PC-3 (cell line): ENCODE data around the gene TNC. TPM values are rescaled to one million over a fixed set of nuclear protein-coding genes. Genes with fewer than 3 reads are reported as not detected.

Experiments used
- ATAC-seq: fragments of 200-7000 bp; cut with Tn5 transposase; 2 replicates; pipeline ENCODE4 v1.9.1; 2020; ENCODE audit warnings: mild to moderate bottlenecking, moderate library complexity
- BruUV-seq: library from RNA; stranded (reverse); fragments of 400-500 nt; replicated peaks from 2 replicates; lab custom pipeline; 2021; lab: Mats Ljungman, UMichigan
- CTCF ChIA-PET: fragments of 300-600 bp; sonication (Branson Sonifier 250); formaldehyde crosslinking; loops from one replicate; lab custom pipeline; 2022; ENCODE audit warnings: antibody characterized with exemption; lab: Charles Lee
- POLR2A ChIA-PET: fragments of 300-600 bp; sonication (Branson Sonifier 250); formaldehyde crosslinking; loops from one replicate; lab custom pipeline; 2022; ENCODE audit warnings: antibody characterized with exemption; ENCODE audit not compliant: unreplicated experiment; lab: Charles Lee
- DNase-seq: peaks from one replicate; pipeline ENCODE4 v3.0.0-alpha.2; 2015
- H2AFZ ChIP-seq: fragments of 300-600 bp; sonication (generic); 2 replicates; pipeline ENCODE4 v1.6.0; 2016; ENCODE audit warnings: antibody characterized with exemption, low read length
- H3F3A ChIP-seq: fragments of 300-600 bp; sonication (generic); one replicate; pipeline ENCODE4 v1.6.0; 2017; ENCODE audit warnings: antibody characterized with exemption, low read length, control low read depth, mild to moderate bottlenecking; ENCODE audit not compliant: unreplicated experiment
- H3K27ac ChIP-seq: fragments of 300-600 bp; sonication (generic); 2 replicates; pipeline ENCODE4 v1.5.1; 2016; ENCODE audit warnings: mild to moderate bottlenecking, low read length
- H3K27me3 ChIP-seq: fragments of 300-600 bp; sonication (generic); 2 replicates; pipeline ENCODE4 v1.6.1; 2016; ENCODE audit warnings: low read length, mixed read lengths
- H3K36me3 ChIP-seq: fragments of 300-600 bp; sonication (generic); 2 replicates; pipeline ENCODE4 v1.6.1; 2016; ENCODE audit warnings: low read depth, mixed run types, low read length, mixed read lengths
- H3K4me1 ChIP-seq: fragments of 300-600 bp; sonication (generic); 2 replicates; pipeline ENCODE4 v1.5.1; 2016; ENCODE audit warnings: low read length; ENCODE audit not compliant: insufficient read depth
- H3K4me2 ChIP-seq: fragments of 300-600 bp; sonication (generic); 2 replicates; pipeline ENCODE4 v1.6.0; 2016; ENCODE audit warnings: low read length
- H3K4me3 ChIP-seq: fragments of 300-600 bp; sonication (generic); 2 replicates; pipeline ENCODE4 v1.5.1; 2016; ENCODE audit warnings: mild to moderate bottlenecking, low read length, mixed read lengths
- H3K79me2 ChIP-seq: fragments of 300-600 bp; sonication (generic); 2 replicates; pipeline ENCODE4 v1.6.1; 2017; ENCODE audit warnings: low read length, mixed read lengths
- H3K9ac ChIP-seq: fragments of 300-600 bp; sonication (generic); 2 replicates; pipeline ENCODE4 v1.6.0; 2016; ENCODE audit warnings: mild to moderate bottlenecking, low read length
- H3K9me2 ChIP-seq: fragments of 300-600 bp; sonication (generic); replicated peaks from 2 replicates; pipeline ENCODE4 v1.6.1; 2016; ENCODE audit warnings: mixed run types, low read length, mixed read lengths
- H3K9me3 ChIP-seq: fragments of 300-600 bp; sonication (generic); 2 replicates; pipeline ENCODE4 v1.6.1; 2016; ENCODE audit warnings: low read length, mixed read lengths
- H4K20me1 ChIP-seq: fragments of 300-600 bp; sonication (generic); 2 replicates; pipeline ENCODE4 v1.6.1; 2016; ENCODE audit warnings: low read length, mixed read lengths
- CTCF ChIP-seq: fragments of 300-600 bp; sonication (generic); conservative IDR thresholded peaks from 2 replicates; pipeline ENCODE4 v1.5.1; 2017; ENCODE audit warnings: antibody characterized with exemption, low read depth, mild to moderate bottlenecking, low read length
- EZH2 ChIP-seq: fragments of 300-600 bp; sonication (generic); IDR thresholded peaks from one replicate; pipeline ENCODE4 v1.6.1; 2017; ENCODE audit warnings: antibody characterized with exemption, mild to moderate bottlenecking, low read length; ENCODE audit not compliant: unreplicated experiment
- EZH2phosphoT487 ChIP-seq: fragments of 300-600 bp; sonication (generic); IDR thresholded peaks from 2 replicates; pipeline ENCODE4 v1.6.1; 2018; ENCODE audit warnings: mild to moderate bottlenecking, antibody characterized with exemption, low read length, borderline replicate concordance
- intact Hi-C: fragments of 100-400 bp; cut with micrococcal nuclease; formaldehyde crosslinking; loops from 2 replicates; pipeline ENCODE4 v1.9.0; 2023
- total RNA-seq: library from RNA; depleted of rRNA; stranded (reverse); fragments of >200 nt; gene quantifications from 2 replicates; pipeline ENCODE4 v1.2.3, GENCODE V29; 2014

The TNC gene
- total RNA-seq, 1 experiment from 2014 or later = 60.1 TPM

- Histone ChIP-seq H3F3A (no peaks in the 10 kb centered on the region), H3K4me1 (no peaks in the 10 kb centered on the region), H3K9me3 (no peaks in the 10 kb centered on the region), H3K36me3 (no peaks in the 10 kb centered on the region), H3K9me2 (no peaks in the 10 kb centered on the region), H3K4me3 (no peak overlapping the region), H4K20me1 (no peaks in the 10 kb centered on the region), H2AFZ (no peak overlapping the region), H3K27ac (no peak overlapping the region), H3K4me2 (no peak overlapping the region), H3K9ac (no peak overlapping the region), H3K79me2 (no peaks in the 10 kb centered on the region), H3K27me3 (no peaks in the 10 kb centered on the region)
- DNase-seq = no peak
- POLR2A ChIA-PET = no interaction called here
- intact Hi-C loops = no loop called here
- CTCF ChIA-PET = no interaction called here
- TF ChIP-seq CTCF (no peak), EZH2 (no peak), EZH2phosphoT487 (no peak)
- BruUV-seq = no TSS peak
- ATAC-seq = no peak
Observed at GRCh38 chr9:115134941-115135340, 17.0 kb upstream of the TNC start.

GRCh38 chr9:115133649-115134048 is 15.7 kb upstream of the TNC start:
- POLR2A ChIA-PET = no interaction called here
- no TSS peak for BruUV-seq

GRCh38 chr9:115132648-115133047 is 14.7 kb upstream of the TNC start:
- Histone ChIP-seq H3K27me3 (no peaks in the 10 kb centered on the region), H3K27ac (no peak overlapping the region), H3K4me3 (no peak overlapping the region), H3K9ac (no peak overlapping the region), H3K4me1 (no peaks in the 10 kb centered on the region), H3K4me2 (no peak overlapping the region), H3K79me2 (no peaks in the 10 kb centered on the region), H2AFZ (no peak overlapping the region), H3K36me3 (no peaks in the 10 kb centered on the region), H3K9me3 (no peaks in the 10 kb centered on the region), H3K9me2 (no peaks in the 10 kb centered on the region), H4K20me1 (no peaks in the 10 kb centered on the region), H3F3A (no peaks in the 10 kb centered on the region)
- ATAC-seq (no peak), DNase-seq (no peak)
- ChIA-PET CTCF (no interaction called here), POLR2A (no interaction called here)
- BruUV-seq = no TSS peak
- intact Hi-C loops = no loop called here
- TF ChIP-seq EZH2phosphoT487 (no peak), EZH2 (no peak), CTCF (no peak)

More at GRCh38 chr9:115133649-115134048, 15.7 kb upstream of the TNC start:
- Histone ChIP-seq H3K36me3 (no peaks in the 10 kb centered on the region), H3K9ac (no peak overlapping the region), H3F3A (no peaks in the 10 kb centered on the region), H3K27me3 (no peaks in the 10 kb centered on the region), H4K20me1 (no peaks in the 10 kb centered on the region), H3K4me2 (no peak overlapping the region), H3K4me3 (no peak overlapping the region), H3K79me2 (no peaks in the 10 kb centered on the region), H3K4me1 (no peaks in the 10 kb centered on the region), H3K9me3 (no peaks in the 10 kb centered on the region), H2AFZ (no peak overlapping the region), H3K27ac (no peak overlapping the region), H3K9me2 (no peaks in the 10 kb centered on the region)
- ATAC-seq (no peak), DNase-seq (no peak)
- intact Hi-C loops = no loop called here
- CTCF ChIA-PET = no interaction called here
- TF ChIP-seq EZH2 (no peak), EZH2phosphoT487 (no peak)
